NCI-H524 (cell line): ENCODE data around the gene NDST1.

Experiments used
- DNase-seq, 2 experiments: peaks; one replicate each; lab custom pipeline; 2025; lab: John Stamatoyannopoulos, UW

NDST1 gene

GRCh38 chr5:150489360-150490295, 18.3 kb upstream of the NDST1 start:
- peak in 1 of 2 experiments; percentile 53 for DNase-seq

GRCh38 chr5:150490296-150490669, 17.6 kb upstream of the NDST1 start:
- DNase-seq: no peak

- DNase-seq: no peak
Observed at GRCh38 chr5:150490754-150491153, 17.2 kb upstream of the NDST1 start.

GRCh38 chr5:150491876-150492275, 16.1 kb upstream of the NDST1 start:
- DNase-seq: no peak

GRCh38 chr5:150492621-150493020, 15.3 kb upstream of the NDST1 start:
- no peak for DNase-seq

GRCh38 chr5:150496098-150496497, 11.8 kb upstream of the NDST1 start:
- no peak for DNase-seq

GRCh38 chr5:150496534-150496933, 11.4 kb upstream of the NDST1 start:
- no peak for DNase-seq

GRCh38 chr5:150497274-150497988, 10.5 kb upstream of the NDST1 start:
- DNase-seq: peak; percentile 18 to 67

GRCh38 chr5:150497989-150498317, 10.0 kb upstream of the NDST1 start:
- DNase-seq: no peak

- no peak for DNase-seq
Observed at GRCh38 chr5:150498501-150498900, 9.4 kb upstream of the NDST1 start.

GRCh38 chr5:150498971-150499370, 9.0 kb upstream of the NDST1 start:
- DNase-seq: no peak

GRCh38 chr5:150499437-150499956, 8.4 kb upstream of the NDST1 start:
- DNase-seq: no peak

GRCh38 chr5:150500328-150500841, 7.5 kb upstream of the NDST1 start:
- DNase-seq: no peak

- no peak for DNase-seq
Observed at GRCh38 chr5:150500905-150501304, 7.0 kb upstream of the NDST1 start.

- no peak for DNase-seq
Observed at GRCh38 chr5:150502106-150502505, 5.8 kb upstream of the NDST1 start.

- no peak for DNase-seq
Observed at GRCh38 chr5:150502847-150503246, 5.1 kb upstream of the NDST1 start.

- no peak for DNase-seq
Observed at GRCh38 chr5:150503386-150503785, 4.5 kb upstream of the NDST1 start.

GRCh38 chr5:150503977-150504620, 3.8 kb upstream of the NDST1 start:
- peak; percentile 82 to 90 for DNase-seq

- DNase-seq: no peak
Observed at GRCh38 chr5:150505041-150505511, 2.9 kb upstream of the NDST1 start.

GRCh38 chr5:150505816-150506215, 2.1 kb upstream of the NDST1 start:
- DNase-seq: no peak

GRCh38 chr5:150506571-150507473, 1.1 kb upstream of the NDST1 start:
- peak; percentile 95 to 98 for DNase-seq
